Skeletal muscle tissue (tissue), 4 donors: Measurements from ENCODE around the gene HTR2A. TPM values are rescaled to one million over a fixed set of nuclear protein-coding genes. Genes with fewer than 3 reads are reported as not detected.

ENCODE experiments used
- H3K27ac ChIP-seq: one replicate; pipeline ENCODE4 v1.7.0; 2013; ENCODE audit warnings: mild to moderate bottlenecking, low read depth, low read length, inconsistent platforms
- H3K27me3 ChIP-seq, 3 donors: one replicate each; pipeline ENCODE4 v1.7.0; 2013; ENCODE audit warnings: low read length in 3 of 3; ENCODE audit not compliant: control insufficient read depth in 3 of 3, insufficient read depth in 3 of 3
- H3K36me3 ChIP-seq, 3 donors: one replicate each; pipeline ENCODE4 v1.7.0; 2013; ENCODE audit warnings: low read length in 3 of 3; ENCODE audit not compliant: control insufficient read depth in 3 of 3, insufficient read depth in 3 of 3
- H3K4me1 ChIP-seq, 3 donors: one replicate each; pipeline ENCODE4 v1.7.0; 2013; ENCODE audit warnings: low read length in 3 of 3, mild to moderate bottlenecking in 3 of 3; ENCODE audit not compliant: control insufficient read depth in 3 of 3, insufficient read depth in 3 of 3
- H3K4me3 ChIP-seq, 3 donors: one replicate each; pipeline ENCODE4 v1.7.0; 2013; ENCODE audit warnings: low read length in 3 of 3
- H3K9ac ChIP-seq, 3 donors: one replicate each; pipeline ENCODE4 v1.7.0; 2013; ENCODE audit warnings: low read length in 3 of 3, mild to moderate bottlenecking in 3 of 3, moderate library complexity in 2 of 3, low read depth in 1 of 3
- H3K9me3 ChIP-seq, 3 donors: one replicate each; pipeline ENCODE4 v1.7.0; 2013; ENCODE audit warnings: low read length in 3 of 3; ENCODE audit not compliant: control insufficient read depth in 3 of 3
- total RNA-seq: library from RNA; depleted of rRNA; stranded (reverse); fragments of >200 nt; gene quantifications from one replicate; pipeline ENCODE4 v1.2.3, GENCODE V29; 2014
- donor health status: Osteomylitis.

The HTR2A gene
- total RNA-seq, 1 donor from 2014 or later = under 0.01 TPM

DNA sequence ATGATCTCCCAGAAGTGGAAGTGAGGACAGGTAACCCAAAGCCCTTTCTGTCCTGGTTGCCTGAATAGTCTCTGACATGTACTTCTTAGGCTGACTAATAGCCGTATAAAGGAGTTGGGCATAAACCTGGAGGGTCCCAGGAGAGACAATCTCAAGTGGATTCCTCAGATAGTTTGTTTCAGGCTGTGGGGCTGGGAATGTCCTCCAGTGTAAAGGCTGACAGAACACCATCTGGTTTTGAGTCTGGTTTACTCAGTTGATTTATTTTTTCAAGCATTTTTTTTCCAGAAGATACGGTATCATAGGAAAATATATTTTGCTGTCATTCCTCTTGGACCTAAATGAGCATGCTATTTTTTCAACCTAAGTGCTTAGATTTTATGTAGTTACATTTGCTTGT lies 15.2 kb downstream of the HTR2A start:
- H3K4me1 ChIP-seq = no peaks in the 10 kb centered on the region
- no peak overlapping the region for H3K27ac ChIP-seq
- H3K9ac ChIP-seq = no peak overlapping the region
- H3K27me3 ChIP-seq = peaks cover 0 to 2% (median 0%) of the 10 kb centered on the region in 3 donors
- H3K36me3 ChIP-seq = no peaks in the 10 kb centered on the region
- H3K9me3 ChIP-seq = no peaks in the 10 kb centered on the region
- H3K4me3 ChIP-seq = no peak overlapping the region

DNA sequence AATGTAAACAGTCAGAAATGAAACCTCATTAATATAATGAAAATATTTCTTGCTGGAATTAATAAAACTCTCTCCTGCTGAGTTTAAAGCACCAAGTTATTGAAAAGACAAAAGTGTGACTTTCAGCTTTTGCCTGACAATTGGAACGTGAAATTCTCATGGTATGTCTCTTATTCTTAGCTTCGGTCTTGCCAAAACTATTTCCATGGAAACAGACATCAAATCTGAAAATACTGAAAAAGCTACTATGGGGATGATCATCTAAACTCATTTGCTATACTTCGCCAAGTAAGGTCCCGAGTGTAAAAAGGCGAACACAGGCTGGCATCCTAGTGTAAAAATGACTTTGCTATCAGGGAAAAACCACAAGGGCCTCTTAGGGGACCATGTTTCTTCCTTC lies 22.8 kb downstream of the HTR2A start:
- Histone ChIP-seq H3K9me3 (no peaks in the 10 kb centered on the region), H3K27ac (no peak overlapping the region), H3K9ac (no peak overlapping the region), H3K4me3 (no peak overlapping the region), H3K36me3 (no peaks in the 10 kb centered on the region), H3K27me3 (peaks cover 0 to under 1% (median 0%) of the 10 kb centered on the region in 3 donors), H3K4me1 (no peaks in the 10 kb centered on the region)

DNA sequence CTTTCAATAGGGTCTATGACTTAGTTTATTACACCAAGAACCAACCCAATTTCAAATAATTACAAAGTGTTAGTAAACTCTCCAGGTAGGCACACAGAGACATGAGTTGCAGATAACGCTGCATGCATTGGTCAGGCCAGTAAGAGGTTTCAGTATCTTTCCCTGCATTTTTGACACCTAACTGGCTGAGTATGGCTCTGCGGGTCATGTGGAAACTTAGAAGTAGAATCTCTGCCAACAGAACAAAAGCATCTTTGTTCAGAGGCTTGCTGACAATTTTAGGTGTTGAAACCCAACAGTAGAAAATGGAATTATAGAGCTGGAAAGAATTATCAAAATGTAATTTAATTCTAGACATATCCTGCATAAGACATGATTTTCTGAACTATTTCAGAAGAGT lies 25.3 kb downstream of the HTR2A start:
- H3K4me3 ChIP-seq = no peak overlapping the region
- no peaks in the 10 kb centered on the region for H3K27me3 ChIP-seq
- H3K9ac ChIP-seq = no peak overlapping the region
- H3K27ac ChIP-seq = no peak overlapping the region
- no peaks in the 10 kb centered on the region for H3K36me3 ChIP-seq
- no peaks in the 10 kb centered on the region for H3K4me1 ChIP-seq
- H3K9me3 ChIP-seq = no peaks in the 10 kb centered on the region

DNA sequence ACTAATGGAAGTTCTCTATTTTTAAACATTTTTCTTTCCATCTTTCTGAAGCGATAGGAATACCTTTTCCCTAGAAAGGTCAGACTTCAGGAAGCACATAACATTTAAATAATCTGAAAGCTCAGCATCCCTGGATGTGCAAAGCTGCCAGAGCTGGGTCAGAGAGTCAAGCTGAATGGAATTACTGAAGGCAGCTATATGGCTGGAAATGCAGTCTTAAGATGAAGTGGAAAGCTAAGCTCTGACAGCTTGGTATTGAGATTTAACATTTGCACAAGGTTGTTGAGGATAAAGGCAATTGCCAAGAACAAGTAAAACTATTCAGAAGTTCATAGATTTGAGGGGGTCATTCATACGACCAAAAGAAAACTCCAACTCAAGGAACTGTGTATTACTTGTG lies 28.8 kb downstream of the HTR2A start:
- Histone ChIP-seq H3K4me1 (no peaks in the 10 kb centered on the region), H3K9ac (no peak overlapping the region), H3K27me3 (no peaks in the 10 kb centered on the region), H3K27ac (no peak overlapping the region), H3K36me3 (no peaks in the 10 kb centered on the region), H3K9me3 (no peaks in the 10 kb centered on the region), H3K4me3 (no peak overlapping the region)

DNA sequence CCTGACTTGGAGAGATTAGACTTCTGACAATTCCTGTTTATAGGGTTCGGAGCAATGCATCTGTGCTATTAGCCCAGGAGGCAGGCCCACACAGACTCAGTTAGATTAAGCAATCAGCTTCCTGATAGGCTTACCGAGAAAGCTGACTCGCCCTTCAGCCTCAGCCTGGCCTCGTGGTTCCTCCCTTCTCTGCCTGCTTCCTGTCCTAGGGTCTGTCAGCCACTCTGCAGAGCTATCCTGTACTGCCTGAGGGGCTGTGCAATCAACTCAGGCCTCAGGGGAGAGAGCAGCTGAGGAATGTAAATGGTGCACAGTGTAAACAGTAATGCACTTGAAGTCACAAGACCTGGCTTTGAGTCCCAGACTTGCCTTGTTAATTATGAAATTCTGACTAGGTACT lies 30.7 kb downstream of the HTR2A start:
- no peaks in the 10 kb centered on the region for H3K4me1 ChIP-seq
- no peak overlapping the region for H3K27ac ChIP-seq
- no peaks in the 10 kb centered on the region for H3K9me3 ChIP-seq
- H3K9ac ChIP-seq = no peak overlapping the region
- H3K27me3 ChIP-seq = no peaks in the 10 kb centered on the region
- no peaks in the 10 kb centered on the region for H3K36me3 ChIP-seq
- no peak overlapping the region for H3K4me3 ChIP-seq

DNA sequence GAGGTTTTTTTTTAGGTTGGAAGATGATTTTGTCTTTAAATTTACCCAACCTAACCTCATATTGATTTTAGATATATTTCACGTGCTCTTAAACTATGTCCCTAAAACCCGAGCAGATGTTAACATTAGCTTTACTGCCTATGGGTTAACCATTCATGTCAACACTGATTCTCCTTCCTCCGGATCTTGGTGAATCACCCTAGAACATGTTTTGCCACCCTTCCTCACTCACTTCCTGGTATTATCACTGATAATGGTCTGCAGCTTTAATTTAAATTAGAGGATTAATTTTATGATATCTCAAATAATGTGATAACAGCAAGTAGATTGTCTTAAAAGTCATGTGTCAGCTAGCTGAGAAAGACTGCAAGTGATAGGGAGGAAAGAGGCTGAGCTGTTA lies 31.9 kb downstream of the HTR2A start:
- Histone ChIP-seq H3K9me3 (no peaks in the 10 kb centered on the region), H3K36me3 (no peaks in the 10 kb centered on the region), H3K4me1 (no peaks in the 10 kb centered on the region), H3K27ac (no peak overlapping the region), H3K4me3 (no peak overlapping the region), H3K27me3 (no peaks in the 10 kb centered on the region), H3K9ac (no peak overlapping the region)

DNA sequence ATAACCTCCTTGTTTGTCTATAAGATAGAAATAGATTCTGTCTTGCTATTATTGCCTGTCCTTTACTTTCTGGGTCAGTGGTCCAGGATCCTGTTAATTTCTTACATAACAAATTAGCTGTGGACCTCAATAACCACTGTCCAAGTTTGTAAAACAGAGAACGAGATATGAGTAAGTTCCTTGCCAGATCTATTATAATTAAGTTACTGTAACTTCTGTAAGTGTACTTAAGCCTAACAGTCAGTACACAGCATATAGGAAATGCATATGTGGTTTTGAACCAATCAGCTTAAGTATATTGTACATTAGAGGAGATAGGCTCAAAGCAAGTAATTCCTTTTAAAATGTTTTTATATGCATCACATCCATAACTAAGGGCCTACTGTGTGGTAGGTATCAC lies 34.9 kb downstream of the HTR2A start:
- Histone ChIP-seq H3K4me3 (no peak overlapping the region), H3K9ac (no peak overlapping the region), H3K27me3 (no peaks in the 10 kb centered on the region), H3K9me3 (no peaks in the 10 kb centered on the region), H3K27ac (no peak overlapping the region), H3K36me3 (no peaks in the 10 kb centered on the region), H3K4me1 (no peaks in the 10 kb centered on the region)

DNA sequence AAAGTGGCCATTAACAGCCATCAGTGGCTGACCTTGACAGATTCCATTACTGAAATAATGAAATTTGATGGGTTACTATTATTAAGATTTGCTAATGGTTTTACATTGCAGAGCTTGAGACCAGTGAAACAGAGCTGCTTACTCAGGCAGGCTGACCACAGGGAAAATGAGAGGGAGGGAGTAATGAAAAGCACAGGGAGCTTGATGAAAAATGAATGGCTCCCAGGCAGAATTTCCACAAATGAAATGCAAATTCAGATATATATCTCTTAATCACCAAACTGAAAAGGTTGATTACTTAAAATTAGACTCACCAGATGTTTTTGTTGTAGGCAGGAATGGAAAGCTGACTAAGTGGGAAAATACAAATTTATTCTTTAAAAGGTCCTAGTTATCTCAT lies 36.1 kb downstream of the HTR2A start:
- H3K9me3 ChIP-seq = no peaks in the 10 kb centered on the region
- no peak overlapping the region for H3K4me3 ChIP-seq
- H3K27ac ChIP-seq = no peak overlapping the region
- no peak overlapping the region for H3K9ac ChIP-seq
- no peaks in the 10 kb centered on the region for H3K36me3 ChIP-seq
- H3K4me1 ChIP-seq = no peaks in the 10 kb centered on the region
- H3K27me3 ChIP-seq = no peaks in the 10 kb centered on the region

DNA sequence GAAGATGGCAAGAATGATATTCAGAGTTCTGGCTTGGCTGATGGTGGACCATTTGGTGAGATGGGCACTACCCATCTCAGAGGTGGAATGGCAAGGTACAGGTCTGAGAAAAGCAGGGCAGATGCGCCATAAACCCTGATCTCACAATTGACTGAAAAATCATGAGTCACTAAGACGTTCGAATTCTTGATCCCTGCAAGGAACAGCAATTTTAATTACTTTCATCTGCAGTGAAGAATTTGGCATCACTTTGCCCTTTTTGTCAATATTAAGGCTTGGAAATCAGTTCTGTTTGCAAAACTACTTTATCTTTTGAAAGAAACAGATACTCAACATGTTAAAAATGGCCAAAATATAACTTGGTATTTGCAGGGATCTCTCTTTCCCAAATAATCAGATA lies 38.1 kb downstream of the HTR2A start:
- Histone ChIP-seq H3K27me3 (no peaks in the 10 kb centered on the region), H3K9ac (no peak overlapping the region), H3K4me3 (no peak overlapping the region), H3K27ac (no peak overlapping the region), H3K36me3 (no peaks in the 10 kb centered on the region), H3K4me1 (no peaks in the 10 kb centered on the region), H3K9me3 (no peaks in the 10 kb centered on the region)

DNA sequence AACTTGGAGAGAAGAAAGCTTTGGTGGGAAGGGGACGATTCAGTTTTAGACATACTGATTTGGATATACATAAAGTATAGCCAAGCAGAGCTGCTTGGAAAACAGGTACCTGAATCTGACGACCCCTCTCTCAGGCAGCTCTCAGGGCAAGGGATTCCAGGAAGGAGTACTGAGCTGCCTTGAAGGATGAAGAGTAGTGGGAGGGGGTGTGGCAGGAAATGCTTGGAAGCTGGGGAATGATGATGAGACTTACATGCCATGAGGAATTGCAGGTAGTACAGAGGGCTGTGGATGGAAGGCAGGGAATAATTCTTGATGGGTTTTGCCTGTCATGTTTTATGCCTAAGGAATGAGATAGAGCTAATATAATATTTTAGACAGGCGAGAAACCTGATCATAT lies 38.7 kb downstream of the HTR2A start:
- Histone ChIP-seq H3K27ac (no peak overlapping the region), H3K4me3 (no peak overlapping the region)

DNA sequence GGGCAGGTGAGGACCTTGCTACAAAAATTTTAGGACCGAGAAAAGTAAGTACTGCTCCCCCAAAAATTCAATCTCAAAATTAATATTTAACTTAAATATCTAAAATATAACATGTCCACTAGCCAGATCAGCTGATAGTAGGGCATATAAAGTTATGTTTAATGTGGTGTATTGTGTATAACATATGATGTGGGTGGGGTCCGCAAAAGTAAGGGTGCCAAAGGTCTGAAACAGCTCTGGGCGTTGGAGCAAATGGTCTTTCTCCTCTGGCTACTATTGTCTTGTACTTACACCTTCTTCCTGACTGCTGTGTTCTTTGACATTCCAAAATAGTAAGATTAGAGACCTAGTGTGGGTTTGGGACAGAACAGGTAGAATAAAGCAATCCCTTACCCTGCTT lies 41.2 kb downstream of the HTR2A start:
- Histone ChIP-seq H3K9me3 (no peaks in the 10 kb centered on the region), H3K27ac (no peak overlapping the region), H3K36me3 (no peaks in the 10 kb centered on the region), H3K27me3 (no peaks in the 10 kb centered on the region), H3K4me1 (no peaks in the 10 kb centered on the region), H3K4me3 (no peak overlapping the region), H3K9ac (no peak overlapping the region)

More for the DNA sequence above, 38.7 kb downstream of the HTR2A start:
- H3K27me3 ChIP-seq = no peaks in the 10 kb centered on the region
- no peaks in the 10 kb centered on the region for H3K4me1 ChIP-seq
- no peaks in the 10 kb centered on the region for H3K36me3 ChIP-seq
- H3K9me3 ChIP-seq = no peaks in the 10 kb centered on the region
- H3K9ac ChIP-seq = no peak overlapping the region
